K562 (cell line): Measurements from ENCODE around the gene KIR3DL2. TPM values are rescaled to one million over a fixed set of nuclear protein-coding genes. Genes with fewer than 3 reads are reported as not detected.

ENCODE experiments used
- CBFA2T2 ChIP-seq: fragments of 450-650 bp; conservative IDR thresholded peaks from 2 replicates; pipeline ENCODE4 v1.6.1; 2017; ENCODE audit warnings: mild to moderate bottlenecking
- CREM ChIP-seq: IDR thresholded peaks from 2 replicates; pipeline ENCODE4 v1.6.1; 2014; ENCODE audit warnings: antibody characterized with exemption, low read depth
- DPF2 ChIP-seq: fragments of 450-650 bp; IDR thresholded peaks from 2 replicates; pipeline ENCODE4 v1.6.1; 2016
- EP300 ChIP-seq: IDR thresholded peaks from 2 replicates; pipeline ENCODE4 v1.6.1; 2012; ENCODE audit warnings: low read length, improper control_type of control experiment
- FUS ChIP-seq: fragments of 200-400 bp; formaldehyde crosslinking; optimal IDR thresholded peaks from 2 replicates; pipeline ENCODE3; 2017; ENCODE audit warnings: low read depth, low read length
- LARP7 ChIP-seq: fragments of 450-650 bp; IDR thresholded peaks from 2 replicates; pipeline ENCODE4 v1.6.1; 2016
- MAZ ChIP-seq, 2 experiments: fragments of 450-650 bp in 1 of 2; sonication (generic) in 1 of 2; formaldehyde crosslinking; IDR thresholded peaks in 1 of 2; conservative IDR thresholded peaks in 1 of 2; 2 replicates each; pipeline versions ENCODE4 v1.4.0 to v1.5.0; 2020; ENCODE audit warnings: mild to moderate bottlenecking in 1 of 2, missing genetic modification reagents in 1 of 2
- MLX ChIP-seq, 2 experiments: fragments of 450-650 bp in 1 of 2; sonication (generic) in 1 of 2; formaldehyde crosslinking; conservative IDR thresholded peaks; 2 replicates each; pipeline versions ENCODE4 v1.4.0 to v1.8.1; 2020 to 2022; ENCODE audit warnings: mild to moderate bottlenecking in 1 of 2, missing genetic modification reagents in 1 of 2
- NCOR1 ChIP-seq: fragments of 450-650 bp; IDR thresholded peaks from 2 replicates; pipeline ENCODE4 v1.6.1; 2016; ENCODE audit warnings: mild to moderate bottlenecking, moderate library complexity
- NFIC ChIP-seq: fragments of 450-650 bp; IDR thresholded peaks from 2 replicates; pipeline ENCODE4 v1.6.1; 2017; ENCODE audit warnings: mild to moderate bottlenecking, inconsistent platforms
- POLR2G ChIP-seq: fragments of 200-400 bp; formaldehyde crosslinking; IDR thresholded peaks from 2 replicates; pipeline ENCODE4 v1.6.1; 2017; ENCODE audit warnings: low read depth, mild to moderate bottlenecking, antibody characterized with exemption, low read length, moderate library complexity
- RERE ChIP-seq: sonication (generic); formaldehyde crosslinking; IDR thresholded peaks from 2 replicates; pipeline ENCODE4 v1.8.0; 2023; ENCODE audit warnings: missing genetic modification reagents, mild to moderate bottlenecking, borderline replicate concordance
- RHOXF2B ChIP-seq: fragments of 250-450 bp; sonication (Bioruptor Pico); conservative IDR thresholded peaks from 2 replicates; pipeline ENCODE4 v1.5.1; 2021
- SIN3A ChIP-seq, 2 experiments: fragments of 150-350 bp in 1 of 2; IDR thresholded peaks; 2 replicates each; pipeline ENCODE4 v1.6.1; 2011 to 2016; ENCODE audit warnings: borderline replicate concordance in 2 of 2, low read depth in 2 of 2, low read length in 2 of 2, mild to moderate bottlenecking in 2 of 2, moderate library complexity in 2 of 2; ENCODE audit not compliant: control insufficient read depth in 1 of 2
- SMARCC2 ChIP-seq: fragments of 450-650 bp; IDR thresholded peaks from 2 replicates; pipeline ENCODE4 v1.6.1; 2017; ENCODE audit warnings: antibody characterized with exemption, moderate library complexity, mild to moderate bottlenecking, low read depth
- SOX6 ChIP-seq: fragments of 450-650 bp; IDR thresholded peaks from 2 replicates; pipeline ENCODE4 v1.6.1; 2014; ENCODE audit warnings: mild to moderate bottlenecking
- TFE3 ChIP-seq: fragments of 450-650 bp; formaldehyde crosslinking; IDR thresholded peaks from 2 replicates; pipeline ENCODE4 v1.4.0; 2020; ENCODE audit warnings: mild to moderate bottlenecking, mixed read lengths
- TRIM24 ChIP-seq, 2 experiments: fragments of 450-650 bp; IDR thresholded peaks; 2 replicates each; pipeline ENCODE4 v1.6.1; 2016
- XRCC3 ChIP-seq: fragments of 450-650 bp; IDR thresholded peaks from 2 replicates; pipeline ENCODE4 v1.6.1; 2017; ENCODE audit warnings: mild to moderate bottlenecking, moderate library complexity
- ZBTB17 ChIP-seq: fragments of 450-650 bp; formaldehyde crosslinking; IDR thresholded peaks from 2 replicates; pipeline ENCODE4 v1.4.0; 2020; ENCODE audit warnings: mild to moderate bottlenecking
- ZBTB7A ChIP-seq: IDR thresholded peaks from 2 replicates; pipeline ENCODE4 v1.6.1; 2011; ENCODE audit warnings: low read depth, mild to moderate bottlenecking, low read length, moderate library complexity, borderline replicate concordance; ENCODE audit not compliant: control insufficient read depth
- ZFX ChIP-seq: sonication (generic); formaldehyde crosslinking; IDR thresholded peaks from 2 replicates; pipeline ENCODE4 v1.8.0; 2022; ENCODE audit warnings: mild to moderate bottlenecking, missing genetic modification reagents, moderate library complexity
- ZNF184 ChIP-seq: sonication (generic); formaldehyde crosslinking; IDR thresholded peaks from 2 replicates; pipeline ENCODE4 v1.5.0; 2020; ENCODE audit warnings: missing genetic modification reagents
- ZNF408 ChIP-seq: fragments of 250-450 bp; sonication (Bioruptor Pico); IDR thresholded peaks from 2 replicates; pipeline ENCODE4 v1.4.0; 2020; ENCODE audit warnings: low read depth, mild to moderate bottlenecking, moderate library complexity
- polyA plus RNA-seq, 8 experiments: library from polyadenylated mRNA; depleted of rRNA in 4 of 8; stranded (reverse) in 5 of 8; unstranded in 3 of 8; fragments of >200 nt; fragmentation: Nextera tagmentation in 2 of 8; fragmentation: Illumina TruSeq in 1 of 8; extraction: Ambion mirVana in 2 of 8; extraction: Trizol in 1 of 8; gene quantifications; 2 replicates each; pipeline versions ENCODE4 v1.2.1 to v1.2.3, GENCODE V29; 2011 to 2014; ENCODE audit warnings: inconsistent platforms in 1 of 8, missing spikeins in 1 of 8
- total RNA-seq, 7 experiments: library from RNA; depleted of rRNA in 6 of 7; stranded (reverse); fragments of >200 nt in 6 of 7; fragmentation: Illumina TruSeq in 2 of 7; extraction: Trizol in 2 of 7; gene quantifications; 2 replicates each; pipeline versions ENCODE4 v1.2.1 to v1.2.3, GENCODE V29; 2011 to 2021; ENCODE audit warnings: low replicate concordance in 1 of 7

KIR3DL2 gene
- total and polyA plus RNA-seq, 9 of the 15 experiments (the other 6 are each of a cell fraction or from before 2014, with no cell fraction given): not detected

GRCh38 chr19:54905421-54905802 is 55.2 kb downstream of the KIR3DL2 start (continued):
- TF ChIP-seq ZBTB7A (peak; percentile 78), CBFA2T2 (peak; percentile 58), LARP7 (no peak), SIN3A (IDR thresholded peaks at IDR 0.05; ENCODE audit: borderline replicate concordance in 2 of 2, control insufficient read depth in 1 of 2, low read depth in 2 of 2, low read length in 2 of 2) (no peak), ZFX (no peak), SMARCC2 (no peak), POLR2G (no peak), ZNF408 (CRISPR knock-in tag) (no peak), TRIM24 (IDR thresholded peaks at IDR 0.05) (no peak), TFE3 (CRISPR knock-in tag) (no peak), ZBTB17 (CRISPR knock-in tag) (no peak), NFIC (peak; percentile 28; the same call in 1 of the 2 replicates), DPF2 (peak; percentile 57), CREM (peak; percentile 17; the same call in 1 of the 2 replicates), NCOR1 (0 out of 2 replicates have a peak, but pooled peaks have one; percentile 53), RHOXF2B (no peak), EP300 (peak; percentile 32; the same call in 1 of the 2 replicates), SOX6 (peak; percentile 70), FUS (no peak), ZNF184 (CRISPR knock-in tag) (no peak), MAZ (CRISPR knock-in tag; conservative IDR thresholded peaks at IDR 0.05 in 1 of 2, IDR thresholded peaks at IDR 0.05 in 1 of 2) (no peak), MLX (CRISPR knock-in tag; conservative IDR thresholded peaks at IDR 0.05) (no peak), RERE (CRISPR knock-in tag) (no peak), XRCC3 (no peak)
